ENCODE results near the gene DR1.

Gene DR1

DNA sequence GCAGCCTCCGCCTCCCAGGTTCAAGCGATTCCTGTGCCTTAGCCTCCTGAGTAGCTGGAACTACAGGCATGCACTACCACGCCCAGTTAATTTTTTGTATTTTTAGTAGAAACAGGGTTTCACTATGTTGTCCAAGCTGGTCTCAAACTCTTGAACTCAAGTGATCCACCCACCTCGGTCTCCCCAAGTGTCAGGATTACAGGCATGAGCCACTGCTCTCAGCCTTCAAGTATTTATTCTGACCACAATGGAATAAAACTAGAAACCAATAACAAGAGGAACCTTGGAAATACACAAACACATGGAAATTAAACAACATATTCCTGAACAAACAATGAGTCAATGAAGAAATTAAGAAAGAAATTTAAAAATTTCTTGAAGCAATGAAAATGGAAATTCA is 32.7 kb upstream of the DR1 start:
- no peak overlapping the region for H3K4me3 ChIP-seq (ENCODE audit: low read depth, low read length)
- ChIA-PET CTCF (interaction anchor here (11.1 kb wide), 1 partner anchor 10 kb away, joined by 83 read pairs; no protein-coding TSS in a partner anchor), POLR2A (no interaction called here)
- TF ChIP-seq, protein P1, sequence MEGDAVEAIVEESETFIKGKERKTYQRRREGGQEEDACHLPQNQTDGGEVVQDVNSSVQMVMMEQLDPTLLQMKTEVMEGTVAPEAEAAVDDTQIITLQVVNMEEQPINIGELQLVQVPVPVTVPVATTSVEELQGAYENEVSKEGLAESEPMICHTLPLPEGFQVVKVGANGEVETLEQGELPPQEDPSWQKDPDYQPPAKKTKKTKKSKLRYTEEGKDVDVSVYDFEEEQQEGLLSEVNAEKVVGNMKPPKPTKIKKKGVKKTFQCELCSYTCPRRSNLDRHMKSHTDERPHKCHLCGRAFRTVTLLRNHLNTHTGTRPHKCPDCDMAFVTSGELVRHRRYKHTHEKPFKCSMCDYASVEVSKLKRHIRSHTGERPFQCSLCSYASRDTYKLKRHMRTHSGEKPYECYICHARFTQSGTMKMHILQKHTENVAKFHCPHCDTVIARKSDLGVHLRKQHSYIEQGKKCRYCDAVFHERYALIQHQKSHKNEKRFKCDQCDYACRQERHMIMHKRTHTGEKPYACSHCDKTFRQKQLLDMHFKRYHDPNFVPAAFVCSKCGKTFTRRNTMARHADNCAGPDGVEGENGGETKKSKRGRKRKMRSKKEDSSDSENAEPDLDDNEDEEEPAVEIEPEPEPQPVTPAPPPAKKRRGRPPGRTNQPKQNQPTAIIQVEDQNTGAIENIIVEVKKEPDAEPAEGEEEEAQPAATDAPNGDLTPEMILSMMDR (IDR thresholded peaks at IDR 0.05; ENCODE audit: insufficient read depth, low read length, missing control alignments), result no peak
- no peak for DNase-seq (ENCODE audit: low read depth, low spot score)

DNA sequence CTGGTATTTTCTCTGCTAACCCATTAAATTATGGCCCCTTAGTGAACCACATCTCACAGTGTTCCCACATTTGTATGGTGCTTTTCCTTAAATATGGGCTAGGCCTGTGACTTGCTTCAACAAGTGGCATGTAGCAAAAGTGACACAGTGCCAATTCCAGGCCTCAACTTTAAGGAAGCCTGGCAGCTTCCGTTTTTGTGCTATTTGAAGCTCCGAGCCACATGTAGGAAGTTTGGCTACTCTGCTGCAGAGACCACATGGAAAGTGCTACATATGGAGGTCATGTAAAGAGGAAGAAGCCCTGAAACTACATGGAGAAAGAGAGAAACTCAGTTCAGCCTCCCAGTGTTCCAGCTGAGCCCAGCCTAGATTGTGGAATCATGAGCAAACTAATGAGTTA is 28.5 kb upstream of the DR1 start:
- POLR2A ChIA-PET, result no interaction called here
- CTCF ChIA-PET, result interaction anchor here (1.8 to 11.1 kb wide), 2 partner anchors 10 to 14 kb away, joined by 7 to 83 read pairs; no protein-coding TSS in a partner anchor

DNA sequence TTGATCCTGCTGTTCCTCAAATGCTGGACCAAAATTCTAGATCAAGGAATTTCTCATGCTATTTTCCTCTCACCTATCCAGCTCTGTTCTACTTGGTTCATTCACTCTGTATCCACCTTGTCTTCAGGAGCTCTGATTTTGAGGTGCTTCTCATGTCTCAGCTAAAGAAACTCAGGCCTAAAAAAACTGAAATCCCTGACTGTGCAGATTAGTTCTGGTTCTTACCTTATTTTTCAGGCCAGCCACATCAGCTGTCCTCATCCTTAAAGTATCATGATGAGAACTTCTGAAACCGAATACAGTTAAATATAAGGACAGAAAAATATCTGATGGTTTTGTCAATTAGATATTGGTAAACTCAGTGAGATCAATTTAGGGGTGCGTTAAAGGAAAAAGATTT is 27.8 kb upstream of the DR1 start:
- DNase-seq (ENCODE audit: low read depth, low spot score), result no peak
- POLR2A ChIA-PET, result no interaction called here
- CTCF ChIA-PET, result interaction anchor here (11.1 kb wide), 1 partner anchor 15 kb away, joined by 83 read pairs; no protein-coding TSS in a partner anchor
- TF ChIP-seq, protein P1 (IDR thresholded peaks at IDR 0.05; ENCODE audit: insufficient read depth, low read length, missing control alignments), result no peak
- H3K4me3 ChIP-seq (ENCODE audit: low read depth, low read length), result no peak overlapping the region

More for the DNA sequence above, 28.5 kb upstream of the DR1 start:
- H3K4me3 ChIP-seq (ENCODE audit: low read depth, low read length), result no peak overlapping the region
- TF ChIP-seq, protein P1 (IDR thresholded peaks at IDR 0.05; ENCODE audit: insufficient read depth, low read length, missing control alignments), result no peak
- no peak for DNase-seq (ENCODE audit: low read depth, low spot score)

DNA sequence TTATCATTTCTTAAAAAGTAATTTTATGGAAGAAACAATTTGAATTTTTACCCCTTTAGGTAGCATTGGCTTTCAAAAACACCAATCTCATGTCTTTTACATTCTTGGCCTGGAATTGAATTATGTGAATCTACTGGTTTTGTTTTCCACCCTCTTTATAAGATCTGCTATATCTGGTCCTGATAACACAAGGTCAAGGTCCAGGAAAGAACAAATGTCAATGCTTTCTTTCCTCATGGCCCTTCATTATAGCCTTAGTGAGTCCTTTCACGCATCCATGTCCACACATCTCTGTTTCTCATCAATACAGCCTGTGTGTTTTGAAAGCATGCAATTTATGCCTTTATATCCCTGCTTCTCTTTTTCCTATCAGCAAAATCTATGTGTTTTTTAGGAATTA is 24.0 kb upstream of the DR1 start:
- no peak for DNase-seq (ENCODE audit: low read depth, low spot score)
- CTCF ChIA-PET, result interaction anchor here (1.0 kb wide), 1 partner anchor 10 kb away, joined by 3 read pairs; no protein-coding TSS in a partner anchor
- TF ChIP-seq, protein P1 (IDR thresholded peaks at IDR 0.05; ENCODE audit: insufficient read depth, low read length, missing control alignments), result no peak
- POLR2A ChIA-PET, result no interaction called here
- H3K4me3 ChIP-seq (ENCODE audit: low read depth, low read length), result no peak overlapping the region

DNA sequence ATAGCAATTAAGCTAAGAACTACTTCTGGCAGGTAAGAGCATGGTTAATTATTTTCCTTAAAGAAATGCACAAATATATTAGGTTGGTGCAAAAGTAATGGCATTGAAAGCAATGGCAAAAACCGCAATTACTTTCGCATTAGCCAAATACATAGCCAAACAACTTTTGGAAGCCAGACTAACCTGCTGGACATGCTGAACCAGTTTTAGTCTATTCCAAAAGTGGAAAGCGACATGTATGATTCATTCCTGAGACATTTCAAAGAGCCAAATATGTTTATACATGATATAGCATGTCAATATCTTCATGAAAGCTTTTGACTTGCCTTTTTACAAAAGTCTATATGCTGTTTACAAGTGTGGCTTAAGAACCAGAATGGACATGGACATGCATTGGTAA is 23.4 kb upstream of the DR1 start:
- DNase-seq (ENCODE audit: low read depth, low spot score), result no peak
- no peak overlapping the region for H3K4me3 ChIP-seq (ENCODE audit: low read depth, low read length)
- TF ChIP-seq, protein P1 (IDR thresholded peaks at IDR 0.05; ENCODE audit: insufficient read depth, low read length, missing control alignments), result no peak
- ChIA-PET POLR2A (no interaction called here), CTCF (interaction anchor here (0.8 to 1.0 kb wide), 2 partner anchors 9 to 14 kb away, joined by 3 read pairs; no protein-coding TSS in a partner anchor)

DNA sequence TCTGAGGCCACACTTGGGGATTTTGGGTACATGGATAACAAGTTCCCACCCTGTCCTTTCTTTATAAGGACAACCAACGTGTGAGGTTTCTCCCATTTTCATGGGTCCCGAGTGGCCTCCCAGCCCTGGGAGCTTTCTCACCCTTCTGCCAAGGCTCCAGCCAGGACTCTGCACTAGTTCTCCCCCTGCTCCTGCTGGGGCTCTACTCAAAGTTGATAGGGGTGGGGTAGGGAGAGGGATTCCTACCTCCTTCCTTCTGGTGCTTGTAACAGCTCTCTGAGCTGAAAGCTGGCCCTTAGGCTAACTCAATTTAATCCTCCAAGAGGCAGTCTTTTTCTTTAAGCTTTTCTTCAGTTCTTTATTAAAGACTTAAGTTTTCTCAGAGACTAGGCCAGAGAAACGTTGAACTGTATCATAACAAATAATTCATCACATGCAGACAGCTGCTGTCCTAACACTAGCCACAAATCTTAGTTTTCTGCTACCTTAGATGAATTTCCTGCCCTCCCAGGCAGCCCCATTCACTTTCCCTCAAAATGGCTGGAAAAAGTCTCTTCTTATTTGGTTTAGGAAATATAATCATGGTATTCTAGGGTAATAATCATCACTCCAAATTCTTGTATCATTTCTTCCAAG is 22.4 kb upstream of the DR1 start:
- POLR2A ChIA-PET, result no interaction called here
- H3K4me3 ChIP-seq (ENCODE audit: low read depth, low read length), result no peak overlapping the region
- no peak for DNase-seq (ENCODE audit: low read depth, low spot score)
- TF ChIP-seq, protein P1 (IDR thresholded peaks at IDR 0.05; ENCODE audit: insufficient read depth, low read length, missing control alignments), result no peak
- CTCF ChIA-PET, result interaction anchor here (0.8 to 2.0 kb wide), 3 partner anchors 15 to 245 kb away, joined by 3 to 12 read pairs (median 3); no protein-coding TSS in a partner anchor
